ENCODE results near the gene DST.
"Not testable (repeated sequence)": the region's sequence is repeated elsewhere in the genome, so short reads cannot be mapped to it uniquely, and the experiment has no call there.

Gene DST

GRCh38 chr6:56515081-56515905 is 127.4 kb downstream of the DST start:
- no peak for DNase-seq (ENCODE audit: low read depth)

DNA sequence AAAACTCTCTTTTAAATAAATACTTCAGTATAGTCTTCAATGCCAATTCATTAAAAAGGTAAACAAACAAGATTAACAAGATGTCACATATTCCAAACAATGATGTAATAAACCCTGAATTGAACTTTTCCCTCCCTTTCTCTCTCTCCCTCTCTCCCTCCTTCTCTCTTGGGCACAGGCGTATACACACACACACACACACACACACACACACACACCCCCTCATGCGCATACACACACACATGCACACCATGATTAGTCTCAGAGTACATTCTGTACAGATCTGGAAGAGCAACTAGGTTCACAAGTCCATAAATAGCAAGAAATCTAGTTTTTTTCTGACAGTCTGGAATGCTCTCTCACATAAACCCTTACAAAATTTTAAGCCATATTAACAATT is 128.3 kb downstream of the DST start:
- DNase-seq (ENCODE audit: low read depth): no peak

DNA sequence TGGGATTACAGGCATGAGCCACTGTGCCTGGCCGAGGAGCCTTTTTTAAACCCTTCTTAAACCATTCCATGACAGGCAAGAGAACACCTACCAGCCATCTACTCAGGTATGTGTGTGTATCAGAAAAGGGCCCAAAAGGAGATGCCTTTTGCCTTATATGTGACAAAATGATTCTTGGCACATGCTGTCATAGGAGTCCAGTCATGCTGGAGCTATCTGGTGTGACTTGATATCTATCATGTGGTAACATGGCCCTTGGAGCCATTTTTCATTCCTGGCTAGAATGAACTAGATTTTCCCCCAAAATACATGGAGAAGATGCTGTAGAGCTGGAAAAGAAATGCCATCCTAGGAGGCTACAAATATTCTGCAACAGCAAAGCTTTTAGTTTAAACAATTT is 129.1 kb downstream of the DST start:
- no peak for DNase-seq (ENCODE audit: low read depth)

DNA sequence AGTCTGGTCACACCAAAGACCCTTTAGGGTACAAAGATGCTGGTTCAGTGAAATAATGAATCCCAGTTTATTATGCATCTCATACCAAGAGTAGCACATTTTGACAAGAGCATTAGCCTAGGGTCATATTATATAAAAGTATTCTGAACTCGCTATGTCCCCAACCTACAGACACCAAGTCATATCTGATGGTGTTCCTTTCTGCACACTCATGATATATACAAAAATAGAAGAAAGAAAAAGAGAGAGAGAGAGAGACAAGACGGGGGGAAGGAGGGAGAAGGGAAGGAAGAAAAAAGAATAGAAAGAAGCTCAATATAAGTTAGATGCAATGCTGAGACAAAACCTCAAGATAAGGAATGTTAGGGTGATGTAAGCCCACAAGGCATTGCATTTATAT is 131.1 kb downstream of the DST start:
- DNase-seq (ENCODE audit: low read depth): no peak

- no peak for DNase-seq (ENCODE audit: low read depth)
Measured at GRCh38 chr6:56510984-56511531, 131.6 kb downstream of the DST start.

GRCh38 chr6:56509031-56509430 is 133.7 kb downstream of the DST start:
- DNase-seq (ENCODE audit: low read depth): no peak

DNA sequence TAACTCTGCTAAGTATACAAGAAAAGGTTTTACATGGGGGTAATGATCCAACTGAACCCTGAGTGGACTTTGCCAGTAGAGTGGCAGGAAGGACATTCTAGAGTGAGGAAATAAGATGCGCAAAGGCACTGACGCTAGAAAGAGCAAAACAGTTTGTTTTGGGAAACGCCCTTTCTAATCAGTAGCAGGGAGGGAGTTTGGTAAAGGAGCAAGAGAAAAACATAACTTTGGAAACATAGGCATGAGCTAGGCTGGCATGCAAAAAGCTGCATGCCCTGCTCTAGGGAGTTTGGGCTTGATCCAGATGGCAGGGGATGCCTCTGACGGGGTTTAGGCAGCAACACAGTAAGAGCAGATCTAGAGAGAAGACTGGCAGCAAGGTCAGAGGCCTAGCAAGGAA is 135.2 kb downstream of the DST start:
- no peak for DNase-seq (ENCODE audit: low read depth)

DNA sequence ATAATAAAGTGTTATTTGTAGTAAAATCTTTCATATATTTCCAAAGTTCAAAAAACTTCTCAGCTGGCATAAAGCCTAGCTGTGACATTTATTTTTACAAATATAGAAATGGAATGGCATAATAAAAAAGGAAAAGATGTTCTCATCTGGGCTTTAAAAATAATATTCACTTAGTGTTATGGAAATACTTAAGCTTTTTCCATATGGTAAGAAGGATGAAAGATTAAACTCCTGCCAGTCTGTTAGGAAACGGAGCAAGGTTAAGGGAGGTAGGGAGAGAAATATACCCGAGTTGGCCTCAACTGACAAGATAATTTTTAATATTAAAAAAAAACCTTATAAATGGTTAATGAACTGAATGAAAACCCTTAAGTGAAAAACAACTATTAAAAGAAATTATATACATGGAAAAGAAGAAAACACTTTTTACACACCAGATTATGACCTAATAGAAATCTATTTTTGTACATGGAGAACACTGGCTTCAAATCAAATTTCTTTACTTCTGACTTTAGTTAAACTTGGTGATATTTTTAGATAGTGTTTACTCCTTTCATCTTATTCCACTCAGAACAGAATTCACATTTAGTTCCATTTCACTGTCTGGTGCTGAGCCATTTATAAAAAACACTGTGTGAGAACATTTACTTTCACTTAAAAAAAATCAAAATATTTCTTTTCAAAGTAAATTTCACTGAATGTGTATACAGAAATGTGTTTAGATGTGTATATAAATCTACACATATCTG is 137.0 kb downstream of the DST start:
- no peak for DNase-seq (ENCODE audit: low read depth)

- DNase-seq (ENCODE audit: low read depth): no peak
Measured at GRCh38 chr6:56501993-56502392, 140.7 kb downstream of the DST start.

DNA sequence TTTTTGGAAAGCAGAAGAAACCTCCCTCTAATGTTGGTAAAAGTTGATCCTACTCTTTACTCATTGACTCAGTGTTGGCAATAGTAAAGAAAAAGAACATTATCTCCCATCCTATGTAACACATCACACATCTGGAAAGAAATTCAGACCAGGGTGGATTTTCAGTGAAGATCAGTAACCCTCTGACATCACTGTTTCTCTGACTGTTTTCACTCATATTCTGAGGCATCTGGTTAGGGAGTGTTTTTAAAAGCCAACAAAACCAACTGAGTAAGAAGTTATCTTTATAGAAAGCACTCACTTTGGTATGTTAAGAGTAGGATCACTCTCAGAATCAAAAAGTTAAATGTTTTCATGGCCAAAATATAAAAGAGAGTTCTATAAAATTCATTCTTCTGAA is 143.6 kb downstream of the DST start:
- no peak for DNase-seq (ENCODE audit: low read depth)

- DNase-seq (ENCODE audit: low read depth): no peak
Measured at GRCh38 chr6:56497691-56498090, 145.0 kb downstream of the DST start.

DNA sequence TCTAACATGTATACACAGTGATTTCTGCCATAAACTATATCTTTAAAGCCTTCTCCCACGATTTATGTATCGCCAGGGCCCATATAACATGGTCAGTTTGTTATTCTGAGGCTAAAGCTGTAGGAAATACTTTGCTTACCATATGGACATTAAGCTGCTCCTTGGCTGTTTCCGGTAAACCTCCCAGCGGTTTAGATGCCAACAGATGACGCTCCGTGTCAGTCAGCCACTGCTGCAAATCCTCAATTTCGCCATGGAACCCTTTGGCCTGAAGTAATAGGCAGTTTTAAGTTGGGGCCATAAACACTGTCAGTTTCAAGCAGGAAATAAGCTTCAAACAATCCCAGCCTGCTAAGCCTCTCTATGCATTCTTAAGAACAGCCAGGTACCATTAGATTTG is 145.4 kb downstream of the DST start:
- DNase-seq (ENCODE audit: low read depth): no peak

DNA sequence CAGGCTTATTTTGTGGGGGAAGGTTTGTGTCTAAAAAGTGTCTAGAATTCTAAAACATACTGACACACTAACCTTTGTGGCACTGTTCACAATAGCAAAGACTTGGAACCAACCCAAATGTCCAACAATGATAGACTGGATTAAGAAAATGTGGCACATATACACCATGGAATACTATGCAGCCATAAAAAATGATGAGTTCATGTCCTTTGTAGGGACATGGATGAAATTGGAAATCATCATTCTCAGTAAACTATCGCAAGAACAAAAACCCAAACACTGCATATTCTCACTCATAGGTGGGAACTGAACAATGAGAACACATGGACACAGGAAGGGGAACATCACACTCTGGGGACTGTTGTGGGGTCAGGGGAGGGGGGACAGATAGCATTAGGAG is 146.0 kb downstream of the DST start:
- not testable (repeated sequence) for DNase-seq (ENCODE audit: low read depth)

GRCh38 chr6:56495654-56496053 is 147.0 kb downstream of the DST start:
- no peak for DNase-seq (ENCODE audit: low read depth)

DNA sequence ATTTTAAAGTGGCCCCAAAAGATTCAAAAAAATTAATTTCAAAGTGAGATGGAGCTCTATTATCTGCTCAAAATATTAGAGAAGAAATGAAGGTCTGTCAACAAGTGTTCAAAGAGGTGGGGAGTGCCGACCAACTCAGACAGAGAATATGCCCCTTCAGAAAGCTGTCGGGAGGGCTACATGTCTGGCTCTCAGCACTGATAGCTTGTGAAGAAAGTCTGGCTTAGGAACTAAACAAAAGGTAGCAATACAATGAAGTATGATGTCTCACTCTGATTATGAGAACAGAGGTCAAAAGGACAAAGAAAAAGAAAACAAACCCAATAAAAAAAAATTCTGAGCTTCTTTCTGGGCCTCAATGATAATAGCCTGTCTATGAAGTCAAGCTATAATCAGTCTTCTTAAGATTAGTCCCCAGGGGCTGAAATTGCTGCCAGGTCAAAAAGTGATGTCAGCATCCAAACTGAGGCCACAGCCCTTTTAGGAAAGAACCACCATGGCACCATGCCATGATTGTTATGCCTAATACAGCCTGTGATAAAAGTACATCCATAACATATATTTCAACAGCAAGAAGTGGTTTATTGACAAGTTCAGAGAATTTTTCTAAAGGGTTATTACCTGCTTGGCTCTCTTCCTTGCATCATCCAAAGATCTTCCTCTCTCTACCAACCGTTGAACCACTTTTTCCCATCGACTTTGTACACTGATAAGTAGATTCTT is 150.9 kb downstream of the DST start:
- peak; percentile 27 for DNase-seq (ENCODE audit: low read depth)

DNA sequence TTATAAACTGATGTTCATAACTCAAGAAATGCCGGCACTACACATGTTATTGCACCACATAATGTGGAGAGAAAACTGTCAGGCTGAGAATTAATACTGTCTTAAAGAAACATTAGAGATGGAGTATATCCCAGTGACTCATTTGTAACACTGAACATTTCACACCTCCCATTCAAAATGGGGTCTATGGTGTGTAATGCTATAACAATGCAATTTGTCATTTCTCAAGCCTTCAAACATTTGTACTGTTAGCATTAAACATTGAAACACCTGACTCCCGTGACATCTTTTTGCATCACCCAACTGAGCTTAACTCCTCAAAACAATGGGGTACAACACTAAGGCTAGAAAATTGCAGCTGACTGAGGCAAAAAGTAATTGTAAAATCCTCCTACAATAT is 151.7 kb downstream of the DST start:
- DNase-seq (ENCODE audit: low read depth): peak; percentile 19

DNA sequence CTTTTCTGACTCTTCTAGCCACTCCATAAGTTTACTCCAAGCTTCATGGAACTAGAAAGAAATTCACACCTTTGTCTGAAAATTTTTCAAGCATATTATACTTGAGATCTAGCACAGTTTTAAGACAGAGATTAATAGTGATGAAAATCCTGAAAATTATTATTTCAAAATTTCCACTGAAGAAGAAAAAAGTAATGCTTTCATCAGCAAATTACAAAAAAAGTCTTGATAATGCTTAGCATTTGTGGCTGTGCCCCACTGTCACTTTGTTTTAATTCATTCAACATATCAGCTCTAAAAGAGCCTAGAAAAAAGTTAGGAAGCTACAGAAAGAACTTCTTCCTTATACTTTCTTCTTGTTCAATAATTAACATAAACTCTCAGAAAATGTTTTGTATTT is 153.1 kb downstream of the DST start:
- no peak for DNase-seq (ENCODE audit: low read depth)

DNA sequence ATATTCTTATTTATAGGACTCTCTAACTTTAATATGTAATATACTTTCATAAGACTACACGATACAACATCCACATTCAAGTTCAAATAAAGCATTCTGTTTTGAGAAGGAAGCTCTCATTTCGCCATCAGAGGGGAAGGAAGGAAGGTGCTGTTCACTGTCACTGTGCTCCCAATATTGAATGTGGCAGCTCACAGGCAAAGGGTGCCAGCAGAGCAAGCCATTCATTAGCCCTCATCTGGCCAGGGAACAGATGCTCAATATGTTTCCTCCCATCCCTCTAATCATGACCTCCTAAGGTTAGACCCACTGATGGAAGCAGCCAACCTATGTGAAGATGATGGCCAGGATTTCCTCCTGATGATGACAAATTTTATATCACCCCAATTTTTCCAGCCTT is 154.4 kb downstream of the DST start:
- no peak for DNase-seq (ENCODE audit: low read depth)

- DNase-seq (ENCODE audit: low read depth): no peak
Measured at GRCh38 chr6:56486681-56487080, 156.0 kb downstream of the DST start.

DNA sequence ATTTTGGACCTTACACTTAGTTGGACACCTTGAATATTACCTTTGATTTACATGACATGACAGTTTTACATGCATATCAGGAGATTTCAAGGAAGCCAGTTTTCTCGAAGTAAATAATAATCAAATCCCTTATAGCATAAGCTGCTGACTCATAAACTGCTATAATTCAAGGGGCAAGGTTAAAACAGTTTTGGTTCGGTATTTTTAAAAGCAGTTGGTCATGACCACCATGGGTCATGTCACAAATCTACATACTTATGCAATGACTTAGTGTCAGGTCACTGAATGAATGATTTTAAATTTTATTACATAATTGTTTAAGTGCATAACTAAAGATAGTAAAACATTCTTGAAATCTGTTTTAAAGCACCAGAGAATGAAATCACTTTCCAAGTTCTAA is 158.0 kb downstream of the DST start:
- peak; percentile 45 for DNase-seq (ENCODE audit: low read depth)

GRCh38 chr6:56483929-56484328 is 158.8 kb downstream of the DST start:
- DNase-seq (ENCODE audit: low read depth): no peak

DNA sequence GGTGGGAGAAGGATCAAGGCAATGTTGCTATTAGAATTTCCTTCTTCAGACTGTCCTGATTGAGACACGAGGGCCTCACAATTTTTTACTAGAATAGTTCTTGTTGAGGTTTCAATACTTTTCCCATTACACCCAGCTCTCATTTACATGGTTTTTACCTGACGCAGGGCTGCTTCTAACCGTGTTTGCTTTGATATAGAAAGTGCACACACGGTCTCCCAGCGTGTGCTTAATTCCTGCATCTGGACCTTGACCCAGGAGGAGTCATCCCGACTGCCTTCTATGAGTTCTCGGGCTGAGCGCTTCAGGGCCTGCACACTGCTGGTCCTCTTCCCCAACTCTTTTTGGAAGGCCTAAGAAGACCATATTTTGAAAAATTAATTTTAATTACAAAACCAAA is 160.2 kb downstream of the DST start:
- DNase-seq (ENCODE audit: low read depth): no peak

DNA sequence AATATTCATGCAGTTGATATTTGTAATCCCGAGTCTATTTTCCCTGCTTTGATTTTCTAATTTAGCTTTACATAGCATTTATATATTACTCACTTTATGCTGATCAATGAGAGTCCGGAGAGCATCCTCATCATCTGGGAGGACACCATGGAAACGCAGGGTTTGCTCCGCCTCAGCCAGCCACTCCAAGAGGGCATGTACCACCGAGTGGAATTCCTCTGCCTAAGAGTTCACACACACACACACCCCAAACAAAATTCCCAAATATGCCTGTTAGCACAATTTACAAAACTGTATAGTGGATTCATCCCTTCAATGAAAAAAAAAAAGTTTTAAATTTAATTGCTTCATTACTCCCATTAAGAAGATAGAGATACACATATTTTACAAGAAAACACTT is 160.7 kb downstream of the DST start:
- DNase-seq (ENCODE audit: low read depth): no peak
